ENCODE measurements around the gene BACH2. TPM values are rescaled to one million over a fixed set of nuclear protein-coding genes. Genes with fewer than 3 reads are reported as not detected.
"Not testable (repeated sequence)": the region's sequence is repeated elsewhere in the genome, so short reads cannot be mapped to it uniquely, and the experiment has no call there.

The BACH2 gene
- total and polyA plus RNA-seq, 2 experiments from 2014 or later = 1.6 to 5.7 TPM

- ATAC-seq = no peak
- TF ChIP-seq STAT1 (IDR thresholded peaks at IDR 0.05; ENCODE audit: unreplicated experiment) = no peak
- TF ChIP-seq ETS1 (IDR thresholded peaks at IDR 0.05) = no peak
- TF ChIP-seq ZNF331 (CRISPR knock-in tag; IDR thresholded peaks at IDR 0.05; ENCODE audit: low read depth) = no peak
- no peaks in the 10 kb centered on the region for H3K4me1 Mint-ChIP-seq
- H3K4me3 Mint-ChIP-seq = no peak overlapping the region
- no peaks in the 10 kb centered on the region for H3K4me1 ChIP-seq (ENCODE audit: insufficient read depth)
- H3F3A ChIP-seq (replicated peaks; ENCODE audit: low read depth) = no peaks in the 10 kb centered on the region
- H3K4me3 ChIP-seq = no peak overlapping the region
- H2AFZ ChIP-seq = no peak overlapping the region
- no peaks in the 10 kb centered on the region for H3K36me3 ChIP-seq (ENCODE audit: insufficient read depth)
- H3K27me3 ChIP-seq (ENCODE audit: insufficient read depth) = no peaks in the 10 kb centered on the region
- H3K9me2 ChIP-seq (ENCODE audit: insufficient read depth) = no peaks in the 10 kb centered on the region
- H3K9me3 Mint-ChIP-seq = no peaks in the 10 kb centered on the region
- no peaks in the 10 kb centered on the region for H3K36me3 Mint-ChIP-seq (ENCODE audit: low read depth)
- no peak for DNase-seq (ENCODE audit: low spot score)
- no peaks in the 10 kb centered on the region for H3K79me2 ChIP-seq (replicated peaks; ENCODE audit: insufficient read depth)
- no peaks in the 10 kb centered on the region for H4K20me1 ChIP-seq (replicated peaks; ENCODE audit: insufficient read depth)
- H3K27ac Mint-ChIP-seq = no peak overlapping the region
- H3K4me2 ChIP-seq = no peak overlapping the region
- H3K27me3 Mint-ChIP-seq (ENCODE audit: insufficient read depth, low read depth, poor library complexity) = no peaks in the 10 kb centered on the region
- H3K27ac ChIP-seq (ENCODE audit: low read depth) = no peak overlapping the region
Measured at GRCh38 chr6:90136176-90136575, 160.5 kb downstream of the BACH2 start.

- no peaks in the 10 kb centered on the region for H3K27me3 Mint-ChIP-seq (ENCODE audit: insufficient read depth, low read depth, poor library complexity)
- no peaks in the 10 kb centered on the region for H3K9me3 Mint-ChIP-seq
- DNase-seq (ENCODE audit: low spot score) (no peak), ATAC-seq (no peak)
- Histone ChIP-seq H3K27me3 (ENCODE audit: insufficient read depth) (no peaks in the 10 kb centered on the region), H3K4me3 (no peak overlapping the region), H3K4me2 (no peak overlapping the region), H3K36me3 (ENCODE audit: insufficient read depth) (no peaks in the 10 kb centered on the region), H3K9me2 (ENCODE audit: insufficient read depth) (no peaks in the 10 kb centered on the region), H2AFZ (no peak overlapping the region), H4K20me1 (replicated peaks; ENCODE audit: insufficient read depth) (no peaks in the 10 kb centered on the region), H3K79me2 (replicated peaks; ENCODE audit: insufficient read depth) (no peaks in the 10 kb centered on the region), H3F3A (replicated peaks; ENCODE audit: low read depth) (no peaks in the 10 kb centered on the region), H3K27ac (ENCODE audit: low read depth) (no peak overlapping the region), H3K4me1 (ENCODE audit: insufficient read depth) (no peaks in the 10 kb centered on the region)
- no peak overlapping the region for H3K4me3 Mint-ChIP-seq
- TF ChIP-seq EZH2 (IDR thresholded peaks at IDR 0.05; ENCODE audit: low read depth, unreplicated experiment) = no peak
- no peak for TF ChIP-seq CTCF (conservative IDR thresholded peaks at IDR 0.05; ENCODE audit: low read depth in 2 of 2)
- no peak for TF ChIP-seq ZNF462 (CRISPR knock-in tag; IDR thresholded peaks at IDR 0.05)
- TF ChIP-seq EZH2phosphoT487 (IDR thresholded peaks at IDR 0.05; ENCODE audit: unreplicated experiment) = no peak
- no peak for TF ChIP-seq ZNF114 (CRISPR knock-in tag; IDR thresholded peaks at IDR 0.05)
- no peaks in the 10 kb centered on the region; the same call in 2 of the 3 replicates for H3K4me1 Mint-ChIP-seq
- no peak overlapping the region for H3K27ac Mint-ChIP-seq
- H3K36me3 Mint-ChIP-seq (ENCODE audit: low read depth) = no peaks in the 10 kb centered on the region
Measured at GRCh38 chr6:90135667-90136066, 161.0 kb downstream of the BACH2 start.

- not testable (repeated sequence) for ATAC-seq; H3K4me3 Mint-ChIP-seq; H3K4me3 ChIP-seq; H3K27ac Mint-ChIP-seq; H3K36me3 ChIP-seq (ENCODE audit: insufficient read depth); H4K20me1 ChIP-seq (replicated peaks; ENCODE audit: insufficient read depth); H3K4me1 Mint-ChIP-seq; H3K27me3 Mint-ChIP-seq (ENCODE audit: insufficient read depth, low read depth, poor library complexity); H3K9me3 Mint-ChIP-seq; H3K27me3 ChIP-seq (ENCODE audit: insufficient read depth); H3K9me2 ChIP-seq (ENCODE audit: insufficient read depth); H3K79me2 ChIP-seq (replicated peaks; ENCODE audit: insufficient read depth); H2AFZ ChIP-seq; H3K4me2 ChIP-seq; DNase-seq (ENCODE audit: low spot score); H3K4me1 ChIP-seq (ENCODE audit: insufficient read depth); H3K27ac ChIP-seq (ENCODE audit: low read depth); H3K36me3 Mint-ChIP-seq (ENCODE audit: low read depth); H3F3A ChIP-seq (replicated peaks; ENCODE audit: low read depth)
Measured at GRCh38 chr6:90133664-90134063, 163.0 kb downstream of the BACH2 start.

Measured in GM23338 (cell line).